ENCODE results near the gene PRSS38.

GRCh38 chr1:227891955-227892488 lies 76.5 kb downstream of the PRSS38 start:
- TF ChIP-seq POLR2AphosphoS5 (IDR thresholded peaks at IDR 0.05; ENCODE audit: low read length) (no peak), NFYB (IDR thresholded peaks at IDR 0.05; ENCODE audit: insufficient read depth, low read depth, low read length) (no peak), PRDM15 (CRISPR knock-in tag; IDR thresholded peaks at IDR 0.05) (no peak), LARP7 (IDR thresholded peaks at IDR 0.05) (no peak), TCF12 (IDR thresholded peaks at IDR 0.05; ENCODE audit: low read depth, low read length) (no peak), POLR2A (IDR thresholded peaks at IDR 0.05; ENCODE audit: low read depth, low read length) (no peak)
- TF ChIP-seq, protein P1, sequence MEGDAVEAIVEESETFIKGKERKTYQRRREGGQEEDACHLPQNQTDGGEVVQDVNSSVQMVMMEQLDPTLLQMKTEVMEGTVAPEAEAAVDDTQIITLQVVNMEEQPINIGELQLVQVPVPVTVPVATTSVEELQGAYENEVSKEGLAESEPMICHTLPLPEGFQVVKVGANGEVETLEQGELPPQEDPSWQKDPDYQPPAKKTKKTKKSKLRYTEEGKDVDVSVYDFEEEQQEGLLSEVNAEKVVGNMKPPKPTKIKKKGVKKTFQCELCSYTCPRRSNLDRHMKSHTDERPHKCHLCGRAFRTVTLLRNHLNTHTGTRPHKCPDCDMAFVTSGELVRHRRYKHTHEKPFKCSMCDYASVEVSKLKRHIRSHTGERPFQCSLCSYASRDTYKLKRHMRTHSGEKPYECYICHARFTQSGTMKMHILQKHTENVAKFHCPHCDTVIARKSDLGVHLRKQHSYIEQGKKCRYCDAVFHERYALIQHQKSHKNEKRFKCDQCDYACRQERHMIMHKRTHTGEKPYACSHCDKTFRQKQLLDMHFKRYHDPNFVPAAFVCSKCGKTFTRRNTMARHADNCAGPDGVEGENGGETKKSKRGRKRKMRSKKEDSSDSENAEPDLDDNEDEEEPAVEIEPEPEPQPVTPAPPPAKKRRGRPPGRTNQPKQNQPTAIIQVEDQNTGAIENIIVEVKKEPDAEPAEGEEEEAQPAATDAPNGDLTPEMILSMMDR (IDR thresholded peaks at IDR 0.05 in 2 of 3, conservative IDR thresholded peaks at IDR 0.05 in 1 of 3; ENCODE audit: control insufficient read depth in 2 of 3, extremely low read depth in 1 of 3, insufficient read depth in 1 of 3, low read depth in 3 of 3, low read length in 3 of 3): no peak

Measured in GM12878 (cell line).